Subcutaneous abdominal adipose tissue (tissue), 5 donors: ENCODE data around the gene AOC2.
"Not testable (repeated sequence)": the region's sequence is repeated elsewhere in the genome, so short reads cannot be mapped to it uniquely, and the experiment has no call there.

ENCODE experiments used
- H3K27ac ChIP-seq: one replicate; pipeline ENCODE4 v1.7.0; 2013; ENCODE audit warnings: low read depth, mild to moderate bottlenecking, inconsistent platforms, low read length, moderate library complexity
- H3K27me3 ChIP-seq, 5 donors: one replicate each; pipeline ENCODE4 v1.7.0; 2013; ENCODE audit warnings: low read length in 5 of 5, inconsistent platforms in 1 of 5; ENCODE audit not compliant: control insufficient read depth in 5 of 5, insufficient read depth in 4 of 5
- H3K36me3 ChIP-seq, 5 donors: one replicate each; pipeline ENCODE4 v1.7.0; 2013; ENCODE audit warnings: low read length in 5 of 5; ENCODE audit not compliant: control insufficient read depth in 5 of 5, insufficient read depth in 5 of 5
- H3K4me1 ChIP-seq, 5 donors: one replicate each; pipeline ENCODE4 v1.7.0; 2013; ENCODE audit warnings: low read length in 5 of 5, mild to moderate bottlenecking in 3 of 5, moderate library complexity in 1 of 5; ENCODE audit not compliant: control insufficient read depth in 5 of 5, insufficient read depth in 5 of 5
- H3K4me3 ChIP-seq, 5 donors: one replicate each; pipeline ENCODE4 v1.7.0; 2013; ENCODE audit warnings: low read length in 5 of 5, low read depth in 1 of 5
- H3K9ac ChIP-seq, 5 donors: one replicate each; pipeline ENCODE4 v1.7.0; 2013; ENCODE audit warnings: low read length in 5 of 5, mild to moderate bottlenecking in 4 of 5, moderate library complexity in 3 of 5
- H3K9me3 ChIP-seq, 5 donors: one replicate each; pipeline ENCODE4 v1.7.0; 2013; ENCODE audit warnings: low read length in 5 of 5; ENCODE audit not compliant: control insufficient read depth in 5 of 5
- donor health status: healthy.
- donor health status: healthy.
- donor health status: healthy.
- donor health status: healthy.
- donor health status: healthy.

AOC2 gene

DNA sequence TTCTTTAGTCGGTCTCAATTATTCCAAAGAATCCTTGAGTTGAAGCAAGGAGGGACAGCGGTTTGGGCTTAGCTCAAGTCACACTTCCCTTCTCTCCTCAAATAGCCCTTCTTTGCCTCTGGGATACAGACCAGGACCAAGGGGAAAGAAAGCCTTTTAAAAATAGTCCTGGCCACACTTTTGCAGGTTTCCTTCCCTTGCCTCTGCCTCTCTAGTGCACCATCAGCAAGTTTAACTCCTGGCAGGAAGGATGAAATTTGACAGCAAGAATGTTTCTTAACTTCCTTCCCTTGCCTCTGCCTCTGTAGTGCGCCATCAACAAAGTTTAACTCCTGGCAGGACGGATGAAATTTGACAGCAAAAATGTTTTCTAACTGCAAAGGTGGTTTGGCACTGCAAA, 49.0 kb downstream of the AOC2 start:
- H3K9ac ChIP-seq: peak overlapping the region in 2 of 5 donors; percentile 28 to 35
- peaks cover 6 to 47% (median 41%) of the 10 kb centered on the region in 5 donors for H3K4me1 ChIP-seq

GRCh38 chr17:42894283-42895184, 50.2 kb downstream of the AOC2 start:
- H3K4me3 ChIP-seq: no peak overlapping the region
- peaks cover 6 to 44% (median 37%) of the 10 kb centered on the region in 5 donors for H3K4me1 ChIP-seq
- no peaks in the 10 kb centered on the region for H3K9me3 ChIP-seq
- H3K36me3 ChIP-seq: no peaks in the 10 kb centered on the region
- peak overlapping the region; percentile 59 for H3K27ac ChIP-seq
- H3K9ac ChIP-seq: no peak overlapping the region
- no peaks in the 10 kb centered on the region for H3K27me3 ChIP-seq

More for the DNA sequence above, 49.0 kb downstream of the AOC2 start:
- Histone ChIP-seq H3K27me3 (no peaks in the 10 kb centered on the region), H3K27ac (peak overlapping the region; percentile 59), H3K9me3 (no peaks in the 10 kb centered on the region), H3K4me3 (peak overlapping the region in 3 of 5 donors; percentile 4 to 43 (median 7)), H3K36me3 (no peaks in the 10 kb centered on the region)

DNA sequence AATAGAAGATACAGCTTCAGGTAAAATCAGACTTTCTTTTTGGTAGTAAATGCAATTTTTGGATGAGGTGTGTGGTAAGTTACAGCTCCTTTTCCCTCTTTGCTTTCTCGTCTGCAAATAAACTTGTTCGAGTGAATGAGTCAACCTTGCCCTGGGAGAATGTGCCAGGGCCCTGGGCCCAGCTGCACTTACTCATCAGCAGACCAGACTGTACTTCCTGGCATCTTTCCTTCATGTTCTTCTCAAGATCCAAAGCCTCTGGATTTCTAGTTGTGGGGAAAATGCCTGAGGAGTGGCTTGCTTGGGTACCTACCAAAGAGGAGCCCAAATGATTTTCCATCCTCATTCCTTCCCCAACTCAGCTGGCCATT, 50.8 kb downstream of the AOC2 start:
- H3K4me3 ChIP-seq: no peak overlapping the region
- peaks cover 6 to 44% (median 37%) of the 10 kb centered on the region in 5 donors for H3K4me1 ChIP-seq
- H3K27ac ChIP-seq: peak overlapping the region; percentile 59
- no peak overlapping the region for H3K9ac ChIP-seq
- H3K36me3 ChIP-seq: no peaks in the 10 kb centered on the region
- no peaks in the 10 kb centered on the region for H3K9me3 ChIP-seq
- no peaks in the 10 kb centered on the region for H3K27me3 ChIP-seq

GRCh38 chr17:42898147-42898811, 53.9 kb downstream of the AOC2 start:
- H3K36me3 ChIP-seq: no peaks in the 10 kb centered on the region
- H3K9me3 ChIP-seq: no peaks in the 10 kb centered on the region
- no peak overlapping the region for H3K27ac ChIP-seq
- peaks cover 6 to 25% (median 21%) of the 10 kb centered on the region in 5 donors for H3K4me1 ChIP-seq
- no peak overlapping the region for H3K9ac ChIP-seq
- no peaks in the 10 kb centered on the region for H3K27me3 ChIP-seq
- H3K4me3 ChIP-seq: no peak overlapping the region

DNA sequence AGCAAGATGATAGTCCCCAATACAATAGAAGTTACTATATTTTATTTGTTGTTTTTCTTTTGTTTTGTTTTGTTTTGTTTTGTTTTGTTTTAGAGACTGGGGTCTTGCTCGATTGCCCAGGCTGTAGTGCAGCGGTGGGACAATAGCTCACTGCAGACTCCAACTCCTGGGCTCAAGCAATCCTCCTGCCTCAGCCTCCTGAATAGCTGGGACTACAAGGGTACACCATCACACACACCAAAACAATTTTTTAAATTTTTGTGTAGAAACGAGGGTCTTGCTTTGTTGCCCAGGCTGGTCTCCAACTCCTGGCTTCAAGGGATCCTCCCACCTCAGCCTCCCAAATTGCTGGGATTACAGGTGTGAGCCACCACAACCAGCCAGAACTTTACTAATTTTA, 55.6 kb downstream of the AOC2 start:
- H3K9ac ChIP-seq, H3K27ac ChIP-seq, H3K27me3 ChIP-seq, H3K4me3 ChIP-seq, H3K36me3 ChIP-seq, H3K9me3 ChIP-seq: not testable (repeated sequence)
- peaks cover 0 to 17% (median 15%) of the 10 kb centered on the region in 5 donors for H3K4me1 ChIP-seq
